GM21619 (cell line): ENCODE data around the gene SIGLEC9.
"Not testable (repeated sequence)": the region's sequence is repeated elsewhere in the genome, so short reads cannot be mapped to it uniquely, and the experiment has no call there.

ENCODE experiments used
- ATAC-seq: cut with Tn5 transposase; IDR thresholded peaks from one replicate; pipeline ENCODE4 v1.9.1; 2021; ENCODE audit not compliant: unreplicated experiment

Gene SIGLEC9

GRCh38 chr19:51142809-51143475 lies 18.2 kb downstream of the SIGLEC9 start:
- not testable (repeated sequence) for ATAC-seq

DNA sequence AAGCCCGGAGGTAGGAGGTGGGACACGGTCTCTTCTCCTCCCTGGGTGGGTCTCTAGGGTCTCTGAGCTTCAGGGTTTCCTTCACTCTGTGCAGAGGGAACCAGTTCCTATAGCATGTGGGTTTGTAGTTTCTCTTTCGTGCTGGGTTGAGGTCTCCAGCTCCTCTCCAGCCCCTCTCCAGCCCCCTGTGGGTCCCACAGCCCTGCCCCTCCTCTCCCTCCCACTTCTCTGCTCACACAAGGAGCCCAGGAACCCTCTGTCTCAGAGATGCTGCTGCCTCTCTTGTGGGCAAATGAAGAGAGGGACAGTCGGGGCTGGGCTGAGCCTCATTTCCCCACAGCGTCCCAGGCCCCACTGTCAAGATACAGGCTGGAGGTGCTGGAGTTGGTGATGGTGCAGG lies 18.8 kb downstream of the SIGLEC9 start:
- ATAC-seq, result no peak

GRCh38 chr19:51144482-51145045 lies 19.9 kb downstream of the SIGLEC9 start:
- ATAC-seq, result no peak

GRCh38 chr19:51145916-51146493 lies 21.3 kb downstream of the SIGLEC9 start:
- ATAC-seq, result no peak

GRCh38 chr19:51146751-51147150 lies 22.0 kb downstream of the SIGLEC9 start:
- no peak for ATAC-seq

GRCh38 chr19:51147663-51148062 lies 23.0 kb downstream of the SIGLEC9 start:
- no peak for ATAC-seq

DNA sequence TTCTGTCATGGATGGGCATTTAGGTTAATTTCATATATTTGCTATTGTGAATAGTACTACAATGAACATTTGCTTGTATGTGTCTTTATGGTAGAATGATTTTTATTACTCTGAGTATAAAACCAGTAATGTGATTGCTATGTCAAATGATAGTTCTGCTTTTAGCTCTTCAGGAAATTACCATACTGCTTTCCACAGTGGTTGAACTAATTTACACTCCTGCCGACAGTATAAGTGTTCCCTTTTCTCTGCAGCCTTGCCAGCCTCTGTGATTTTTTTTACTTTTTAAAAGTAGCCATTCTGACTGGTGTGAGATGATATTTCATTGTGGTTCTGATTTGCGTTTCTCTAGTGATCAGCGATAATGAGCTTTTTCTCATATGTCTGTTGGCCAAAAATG lies 23.9 kb downstream of the SIGLEC9 start:
- no peak for ATAC-seq

GRCh38 chr19:51150627-51151026 lies 25.9 kb downstream of the SIGLEC9 start:
- ATAC-seq, result no peak

GRCh38 chr19:51156710-51157109 lies 32.0 kb downstream of the SIGLEC9 start:
- no peak for ATAC-seq

- ATAC-seq, result no peak
Measured at GRCh38 chr19:51157265-51157664, 32.6 kb downstream of the SIGLEC9 start.

DNA sequence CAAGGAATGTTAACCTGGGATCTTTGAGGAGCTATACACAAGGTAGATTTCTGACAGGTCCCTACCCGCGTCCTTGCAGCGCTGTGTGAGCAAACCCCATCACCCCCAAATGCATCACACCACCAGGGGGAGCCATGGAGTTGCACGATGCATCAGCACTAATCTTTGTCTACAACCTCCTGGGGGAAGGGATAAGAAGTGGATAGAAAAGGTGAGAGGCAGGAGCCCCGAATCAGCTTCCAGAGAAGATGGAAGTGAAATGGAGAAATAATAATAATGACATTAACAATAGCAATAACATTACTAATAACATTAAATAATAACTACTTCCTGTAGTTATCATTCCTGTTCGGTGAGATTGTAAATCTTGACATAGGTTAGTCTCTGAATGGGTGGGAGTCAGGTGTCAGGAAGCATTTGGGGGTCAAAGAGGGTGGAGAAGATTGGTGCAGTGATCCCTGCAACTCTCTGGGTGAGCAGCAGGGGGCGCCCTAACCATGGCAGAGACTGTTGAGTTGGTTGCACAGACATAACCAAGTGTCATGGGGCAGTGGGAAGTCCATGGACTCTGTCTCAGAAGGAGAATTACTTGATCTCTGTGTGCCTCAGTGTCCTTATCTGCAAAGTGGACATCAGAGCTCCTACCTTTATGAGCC lies 33.9 kb downstream of the SIGLEC9 start:
- no peak for ATAC-seq

DNA sequence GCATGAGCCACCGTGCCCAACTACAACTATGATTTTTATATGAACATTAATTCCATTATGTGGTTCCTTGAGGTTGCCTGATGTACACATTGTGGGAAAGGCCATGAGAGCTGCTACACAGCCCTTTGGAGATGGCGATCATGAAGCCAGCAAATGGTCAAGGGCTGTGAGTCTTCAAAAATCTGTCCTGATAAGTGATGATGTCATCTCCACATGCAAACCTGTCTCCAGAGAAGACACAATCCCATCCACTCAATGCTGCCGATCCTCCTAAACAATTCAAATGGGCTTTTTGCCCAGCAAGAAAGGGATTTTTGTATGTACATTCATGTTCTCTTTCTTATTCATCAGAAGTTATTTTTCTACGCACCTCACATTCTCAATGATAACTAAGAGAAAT lies 35.0 kb downstream of the SIGLEC9 start:
- ATAC-seq, result no peak

DNA sequence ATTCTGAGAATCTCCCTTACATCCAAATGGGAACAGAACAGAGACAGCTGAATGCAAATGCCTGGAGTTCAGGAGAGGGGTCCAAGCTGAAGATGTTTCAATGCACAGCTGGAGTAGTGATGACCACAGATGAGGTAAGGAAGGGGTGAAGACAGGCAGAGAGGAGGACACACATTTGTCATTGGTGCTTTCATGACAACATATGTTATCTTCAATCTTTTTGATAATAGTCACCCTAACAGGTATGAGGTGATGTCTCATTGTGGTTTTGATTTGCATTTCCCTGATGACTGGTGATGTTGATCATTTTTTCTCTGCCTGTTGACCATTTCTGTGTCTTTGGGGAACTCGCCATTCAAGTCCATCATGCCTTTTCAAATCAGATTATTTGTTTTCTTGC lies 36.6 kb downstream of the SIGLEC9 start:
- ATAC-seq, result no peak

DNA sequence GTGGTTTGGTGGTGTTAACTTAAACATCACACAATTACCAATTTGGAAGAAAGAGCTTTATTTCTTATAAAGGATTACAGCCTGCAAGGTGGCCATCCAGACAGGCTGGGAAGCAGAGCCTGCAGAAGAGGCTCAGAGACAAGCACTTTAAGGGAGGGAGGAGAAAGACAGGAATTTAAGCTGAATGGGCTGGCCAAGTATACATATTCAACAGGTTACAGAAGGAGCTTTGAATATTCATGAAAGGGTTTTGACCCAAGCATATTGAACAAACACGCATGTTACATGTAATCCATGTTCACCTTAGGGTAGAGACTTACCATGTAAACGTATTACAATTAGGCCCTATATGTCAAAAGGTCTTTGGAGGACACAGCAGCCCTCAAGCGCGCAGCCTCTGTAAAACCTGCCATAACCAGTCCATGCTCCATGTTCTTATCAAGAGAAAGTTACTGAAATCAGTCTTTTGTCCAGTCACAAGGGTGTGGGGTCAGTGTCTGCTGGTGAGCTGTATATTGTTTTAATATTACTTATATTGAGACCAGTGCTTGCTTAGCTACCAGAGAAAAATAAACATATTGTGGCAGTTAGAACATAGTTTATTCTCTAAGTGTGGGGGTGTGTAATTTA lies 37.3 kb downstream of the SIGLEC9 start:
- no peak for ATAC-seq

DNA sequence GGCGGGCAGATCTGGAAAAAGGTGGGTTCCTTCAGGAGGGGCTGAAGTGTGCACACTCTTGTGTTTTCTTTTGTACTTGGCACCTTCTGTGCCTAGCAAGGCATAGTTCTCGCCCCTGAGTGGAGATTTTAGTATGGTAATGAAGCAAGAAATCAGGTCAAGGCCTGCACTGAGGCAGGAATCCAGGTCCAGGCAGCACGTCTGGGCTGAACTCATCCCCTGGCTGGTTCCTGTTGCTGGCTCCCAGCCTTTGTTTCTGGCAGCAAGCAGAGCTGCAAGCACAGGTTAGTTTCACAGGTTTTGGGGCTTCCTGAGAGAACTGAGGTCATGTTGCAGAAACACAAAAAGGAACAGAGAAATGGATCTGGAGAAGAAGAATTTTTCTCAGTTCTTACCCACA lies 38.6 kb downstream of the SIGLEC9 start:
- no peak for ATAC-seq

- no peak for ATAC-seq
Measured at GRCh38 chr19:51164215-51164614, 39.5 kb downstream of the SIGLEC9 start.

DNA sequence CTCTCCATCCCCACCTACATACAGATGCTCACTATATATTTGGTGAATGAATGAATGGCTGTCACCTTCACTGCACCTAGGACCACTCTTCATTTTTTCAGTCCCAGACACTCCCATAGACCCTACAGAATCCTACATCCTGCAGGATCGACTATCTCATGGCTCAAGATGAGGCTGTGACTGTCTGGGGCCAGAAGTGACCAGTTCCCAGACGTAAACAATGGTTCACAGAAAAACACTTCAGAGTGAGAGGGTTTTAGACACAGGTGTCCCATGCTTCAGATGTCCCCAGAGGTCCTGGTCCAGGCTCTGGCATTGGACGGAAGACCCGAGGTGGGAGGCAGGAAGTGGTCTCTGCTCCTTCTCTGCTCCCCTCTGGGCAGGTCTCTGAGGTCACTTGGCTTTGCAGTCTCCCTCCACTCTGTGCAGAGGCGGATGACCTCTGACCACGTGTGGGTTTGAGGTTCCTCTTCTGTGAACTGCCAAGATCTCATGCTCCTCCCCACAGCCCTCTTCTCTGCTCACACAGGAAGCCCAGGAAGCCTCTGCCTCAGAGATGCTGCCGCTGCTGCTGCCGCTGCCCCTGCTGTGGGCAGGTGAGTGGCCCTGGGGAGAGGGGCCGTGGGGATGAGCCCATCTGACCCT lies 42.3 kb downstream of the SIGLEC9 start:
- no peak for ATAC-seq

GRCh38 chr19:51168564-51169282 lies 44.0 kb downstream of the SIGLEC9 start:
- ATAC-seq, result no peak

DNA sequence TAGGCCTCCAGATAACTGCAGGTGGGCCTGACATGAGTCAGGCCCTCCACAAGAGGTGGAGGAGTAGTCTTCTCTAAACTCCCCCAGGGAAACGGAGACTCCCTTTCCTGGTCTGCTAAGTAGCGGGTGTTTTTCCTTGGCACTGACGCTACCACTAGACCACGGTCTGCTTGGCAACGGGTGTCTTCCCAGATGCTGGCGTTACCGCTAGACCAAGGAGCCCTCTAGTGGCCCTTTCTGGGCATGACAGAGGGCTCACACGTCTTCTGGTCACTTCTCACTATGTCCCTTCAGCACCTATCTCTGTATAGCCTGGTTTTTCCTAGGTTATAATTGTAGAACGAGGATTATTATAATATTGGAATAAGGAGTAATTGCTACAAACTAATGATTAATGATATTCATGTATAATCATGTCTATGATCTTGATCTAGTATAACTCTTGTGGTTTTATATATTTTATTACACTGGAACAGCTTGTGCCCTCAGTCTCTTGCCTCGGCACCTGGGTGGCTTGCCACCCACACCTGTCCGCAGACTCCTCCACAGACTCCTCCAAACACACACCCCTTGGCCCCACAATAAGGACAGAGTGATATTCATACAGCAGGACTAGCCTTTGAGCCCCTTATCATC lies 44.7 kb downstream of the SIGLEC9 start:
- not testable (repeated sequence) for ATAC-seq

GRCh38 chr19:51172223-51172622 lies 47.5 kb downstream of the SIGLEC9 start:
- no peak for ATAC-seq
